ENCODE measurements around the gene IPO8. TPM values are rescaled to one million over a fixed set of nuclear protein-coding genes. Genes with fewer than 3 reads are reported as not detected.
A peak's percentile ranks its signal among the peaks of the same experiment; 100 is the strongest.

The IPO8 gene
- 10 to 100 TPM; 13.5 to 39.6 (median 18.2) TPM for polyA plus RNA-seq
- long read RNA-seq, donor 1, partial matches to known transcripts = 32 of 32 reads
- long read RNA-seq, donor 1, other reads (novel, unspliced or antisense) = 0 of 32 reads
- long read RNA-seq, donor 2 = 0 reads
- long read RNA-seq, donor 3, partial matches to known transcripts = 5 of 6 reads
- long read RNA-seq, donor 3, other reads (novel, unspliced or antisense) = 0 of 6 reads
- long read RNA-seq, donor 4 = 0 reads
- long read RNA-seq, donor 5 = 0 reads
- long read RNA-seq, donor 6, full-length matches to known transcripts = 1 of 1 reads
- long read RNA-seq, donor 6, partial matches to known transcripts = 0 of 1 reads
- long read RNA-seq, donor 6, other reads (novel, unspliced or antisense) = 0 of 1 reads
- long read RNA-seq, donor 7 = 0 reads
- long read RNA-seq, donor 8 = 0 reads
- long read RNA-seq, donor 9 = 0 reads
- long read RNA-seq, donor 10, full-length matches to known transcripts = 1 of 1 reads
- long read RNA-seq, donor 10, partial matches to known transcripts = 0 of 1 reads
- long read RNA-seq, donor 10, other reads (novel, unspliced or antisense) = 0 of 1 reads

DNA sequence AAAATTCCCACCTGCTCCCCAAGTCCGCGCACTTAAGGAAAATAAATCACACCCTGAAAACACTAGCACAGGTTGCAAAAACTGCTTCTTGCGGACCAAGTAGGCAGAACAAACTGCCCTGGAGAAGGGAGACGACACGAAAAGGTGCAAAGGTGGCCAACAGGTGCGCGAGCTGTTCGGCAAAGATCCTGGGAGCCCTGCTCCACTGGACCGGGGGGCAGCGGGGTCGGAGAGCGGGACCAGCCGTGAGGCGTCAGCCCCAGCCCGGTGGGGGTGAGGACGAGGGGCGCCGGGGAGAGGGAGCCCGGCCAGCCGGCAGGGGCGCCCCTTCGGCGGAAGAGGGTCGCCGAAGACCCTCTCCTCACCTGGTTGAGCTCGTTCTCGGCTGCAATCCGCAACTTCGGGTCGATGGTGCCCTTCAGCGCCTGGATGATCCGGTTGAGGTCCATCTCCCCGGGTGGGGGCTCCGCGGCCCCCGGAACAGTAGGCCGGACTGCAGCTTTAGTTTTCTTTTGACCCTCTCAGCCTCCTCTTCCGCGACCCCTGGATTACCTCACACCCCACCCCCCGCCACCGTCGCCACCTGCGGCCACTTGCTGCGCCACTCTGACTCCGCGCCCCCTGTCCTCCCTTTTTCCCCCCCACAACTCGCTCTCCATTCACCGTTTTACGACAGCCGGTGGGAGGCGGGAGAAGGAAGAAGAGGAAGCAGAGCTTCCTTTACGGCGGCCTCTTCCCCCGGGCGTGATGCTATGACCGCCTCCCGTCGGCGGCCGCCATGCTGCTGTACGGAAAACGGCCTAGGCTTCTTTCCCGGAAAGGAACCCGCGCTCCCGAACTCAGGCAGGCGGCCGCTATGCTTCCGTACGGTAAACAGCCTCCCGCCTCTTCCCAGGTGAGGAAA, at the start of gene IPO8:
Gene IPO8 (minus strand): TSS at position 671 of the 904 bp plus-strand sequence. CDS start 222 bp downstream, at position 449.
- Histone ChIP-seq H3K4me1 (ENCODE audit: control insufficient read depth in 3 of 3, insufficient read depth in 2 of 3, low read depth in 1 of 3, low read length in 2 of 3) (peaks cover 3 to 7% (median 3%) of the 10 kb centered on the region in 3 donors), H3K27ac (ENCODE audit: low read depth in 1 of 3, low read length in 2 of 3) (peak within 1 kb of the TSS; percentile 57 to 85 (median 81)), H3K9me3 (ENCODE audit: control insufficient read depth in 2 of 2, insufficient read depth in 1 of 2, low read depth in 1 of 2, low read length in 1 of 2) (no peaks in the 10 kb centered on the region), H3K36me3 (ENCODE audit: control insufficient read depth in 3 of 3, insufficient read depth in 2 of 3, low read depth in 1 of 3, low read length in 3 of 3) (no peaks in the 10 kb centered on the region), H3K4me3 (ENCODE audit: low read depth in 1 of 3, low read length in 3 of 3) (peak within 1 kb of the TSS; percentile 77 to 92 (median 85)), H3K27me3 (ENCODE audit: control insufficient read depth in 3 of 3, insufficient read depth in 3 of 3, low read length in 3 of 3) (no peaks in the 10 kb centered on the region)
- no peak for FAIRE-seq
- WGBS, 3 donors = 0 to 1% (median 0%) methylated on average over 56 to 71 of the region's 71 CpGs
- peak; percentile 93 to 97 for DNase-seq

DNA sequence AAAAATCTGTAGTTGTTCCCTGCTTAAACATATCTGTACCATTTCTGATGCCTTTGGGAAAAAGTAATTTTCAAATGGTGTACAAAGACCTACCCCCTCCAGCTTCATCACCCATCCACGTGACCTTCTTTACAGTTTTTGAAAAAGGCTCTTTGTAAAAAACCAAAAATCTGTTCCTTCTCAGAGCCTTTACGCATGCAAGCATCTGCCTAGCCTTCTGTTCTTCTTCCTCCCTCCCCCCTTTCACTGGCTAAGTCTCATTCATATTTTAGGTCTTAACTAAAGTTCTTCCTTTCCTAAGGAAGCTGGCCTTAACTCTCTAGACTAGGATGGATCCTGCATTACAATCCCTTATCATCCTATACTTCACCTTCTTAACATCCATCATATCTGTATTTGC, 48.7 kb upstream of the IPO8 start:
- 96 to 97% (median 96%) methylated on average over 2 of the region's 2 CpGs for WGBS, 3 donors
- no peaks in the 10 kb centered on the region for H3K36me3 ChIP-seq (ENCODE audit: control insufficient read depth in 3 of 3, insufficient read depth in 2 of 3, low read depth in 1 of 3, low read length in 3 of 3)
- no peak overlapping the region for H3K27ac ChIP-seq (ENCODE audit: low read depth in 1 of 3, low read length in 2 of 3)
- no peak overlapping the region for H3K4me3 ChIP-seq (ENCODE audit: low read depth in 1 of 3, low read length in 3 of 3)
- no peaks in the 10 kb centered on the region for H3K9me3 ChIP-seq (ENCODE audit: control insufficient read depth in 2 of 2, insufficient read depth in 1 of 2, low read depth in 1 of 2, low read length in 1 of 2)
- no peak for FAIRE-seq
- no peaks in the 10 kb centered on the region for H3K27me3 ChIP-seq (ENCODE audit: control insufficient read depth in 3 of 3, insufficient read depth in 3 of 3, low read length in 3 of 3)
- H3K4me1 ChIP-seq (ENCODE audit: control insufficient read depth in 3 of 3, insufficient read depth in 2 of 3, low read depth in 1 of 3, low read length in 2 of 3) = no peaks in the 10 kb centered on the region
- DNase-seq = no peak

DNA sequence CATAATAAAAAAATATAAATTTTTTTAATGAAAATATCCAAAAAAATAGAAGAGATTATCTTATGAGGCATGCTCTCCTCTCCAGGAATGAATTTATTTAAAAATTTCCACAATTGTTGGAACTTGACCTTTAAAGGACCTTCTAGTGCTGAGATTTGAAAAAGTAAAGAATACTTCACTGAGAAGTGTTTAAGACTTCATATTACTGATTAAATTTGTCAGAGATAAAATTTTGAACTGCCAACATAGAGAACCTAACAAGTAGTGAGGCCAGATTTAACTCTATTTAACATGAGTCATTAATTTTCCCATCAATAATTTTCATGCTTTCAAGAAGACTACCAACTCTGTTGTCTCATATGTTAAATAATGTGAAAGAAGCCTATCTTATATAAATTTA, 44.6 kb upstream of the IPO8 start:
- Histone ChIP-seq H3K4me1 (ENCODE audit: control insufficient read depth in 3 of 3, insufficient read depth in 2 of 3, low read depth in 1 of 3, low read length in 2 of 3) (no peaks in the 10 kb centered on the region), H3K27ac (ENCODE audit: low read depth in 1 of 3, low read length in 2 of 3) (no peak overlapping the region), H3K4me3 (ENCODE audit: low read depth in 1 of 3, low read length in 3 of 3) (no peak overlapping the region), H3K27me3 (ENCODE audit: control insufficient read depth in 3 of 3, insufficient read depth in 3 of 3, low read length in 3 of 3) (no peaks in the 10 kb centered on the region), H3K9me3 (ENCODE audit: control insufficient read depth in 2 of 2, insufficient read depth in 1 of 2, low read depth in 1 of 2, low read length in 1 of 2) (no peaks in the 10 kb centered on the region), H3K36me3 (ENCODE audit: control insufficient read depth in 3 of 3, insufficient read depth in 2 of 3, low read depth in 1 of 3, low read length in 3 of 3) (peaks cover 0 to 6% (median 0%) of the 10 kb centered on the region in 3 donors)
- DNase-seq = no peak
- no peak for FAIRE-seq

DNA sequence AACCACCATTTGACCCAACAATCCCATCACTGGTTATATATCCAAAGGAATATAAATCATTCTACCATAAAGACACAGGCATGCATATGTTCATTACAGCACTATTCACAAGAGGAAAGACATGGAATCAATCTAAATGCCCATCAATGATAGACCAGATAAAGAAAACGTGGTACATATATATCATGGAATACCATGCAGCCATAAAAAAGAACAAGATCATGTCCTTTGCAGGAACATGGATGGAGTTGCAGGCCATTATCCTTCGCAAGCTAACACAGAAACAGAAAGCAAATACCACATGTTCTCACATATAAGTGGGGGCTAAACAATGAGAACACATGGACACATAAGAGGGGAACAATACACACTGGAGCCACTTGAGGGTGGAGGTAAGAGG, 43.4 kb upstream of the IPO8 start:
- Histone ChIP-seq H3K9me3 (ENCODE audit: control insufficient read depth in 2 of 2, insufficient read depth in 1 of 2, low read depth in 1 of 2, low read length in 1 of 2) (no peaks in the 10 kb centered on the region), H3K4me3 (ENCODE audit: low read depth in 1 of 3, low read length in 3 of 3) (no peak overlapping the region), H3K36me3 (ENCODE audit: control insufficient read depth in 3 of 3, insufficient read depth in 2 of 3, low read depth in 1 of 3, low read length in 3 of 3) (peaks cover 0 to 6% (median 0%) of the 10 kb centered on the region in 3 donors), H3K27me3 (ENCODE audit: control insufficient read depth in 3 of 3, insufficient read depth in 3 of 3, low read length in 3 of 3) (no peaks in the 10 kb centered on the region), H3K4me1 (ENCODE audit: control insufficient read depth in 3 of 3, insufficient read depth in 2 of 3, low read depth in 1 of 3, low read length in 2 of 3) (no peaks in the 10 kb centered on the region), H3K27ac (ENCODE audit: low read depth in 1 of 3, low read length in 2 of 3) (no peak overlapping the region)
- DNase-seq = no peak
- WGBS, 3 donors = 85 to 98% (median 93%) methylated on average over 2 of the region's 2 CpGs
- FAIRE-seq = no peak

DNA sequence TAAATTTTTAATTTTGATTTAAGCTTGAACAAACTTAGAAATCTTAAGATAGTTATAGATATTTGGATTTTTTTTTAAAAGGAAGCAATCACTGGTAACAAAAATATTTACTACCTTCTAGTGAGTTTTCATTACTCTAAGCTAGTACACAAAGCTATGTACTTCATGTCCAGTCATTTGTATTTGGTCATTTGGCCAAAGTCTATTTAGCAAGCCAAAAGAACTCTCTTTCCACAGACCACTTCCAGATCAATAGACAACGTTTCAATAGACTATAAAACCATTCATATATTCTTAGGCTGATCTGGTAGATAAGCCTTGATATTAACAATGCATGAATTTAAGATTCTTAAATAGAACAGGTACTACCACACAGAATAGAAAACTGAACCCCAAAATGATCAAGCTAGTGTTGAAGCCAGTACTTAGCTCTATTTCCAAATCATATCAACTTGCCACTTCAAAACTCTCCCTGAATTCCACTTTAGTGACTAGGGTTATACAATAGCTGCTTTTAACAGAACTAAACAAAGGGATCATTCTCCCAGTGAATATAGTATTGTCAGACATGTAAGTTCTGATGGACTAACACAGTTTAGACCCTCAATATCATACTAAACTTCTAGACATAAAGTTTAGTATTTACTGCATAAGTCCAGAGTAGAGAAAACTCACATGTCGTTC, 37.4 kb upstream of the IPO8 start:
- FAIRE-seq (no peak), DNase-seq (no peak)
- Histone ChIP-seq H3K27me3 (ENCODE audit: control insufficient read depth in 3 of 3, insufficient read depth in 3 of 3, low read length in 3 of 3) (no peaks in the 10 kb centered on the region), H3K9me3 (ENCODE audit: control insufficient read depth in 2 of 2, insufficient read depth in 1 of 2, low read depth in 1 of 2, low read length in 1 of 2) (no peaks in the 10 kb centered on the region), H3K4me1 (ENCODE audit: control insufficient read depth in 3 of 3, insufficient read depth in 2 of 3, low read depth in 1 of 3, low read length in 2 of 3) (no peaks in the 10 kb centered on the region), H3K27ac (ENCODE audit: low read depth in 1 of 3, low read length in 2 of 3) (no peak overlapping the region), H3K4me3 (ENCODE audit: low read depth in 1 of 3, low read length in 3 of 3) (no peak overlapping the region), H3K36me3 (ENCODE audit: control insufficient read depth in 3 of 3, insufficient read depth in 2 of 3, low read depth in 1 of 3, low read length in 3 of 3) (peaks cover 0 to 6% (median 5%) of the 10 kb centered on the region in 3 donors)
- WGBS, 3 donors = 72 to 79% (median 77%) methylated on average over 2 of the region's 2 CpGs

DNA sequence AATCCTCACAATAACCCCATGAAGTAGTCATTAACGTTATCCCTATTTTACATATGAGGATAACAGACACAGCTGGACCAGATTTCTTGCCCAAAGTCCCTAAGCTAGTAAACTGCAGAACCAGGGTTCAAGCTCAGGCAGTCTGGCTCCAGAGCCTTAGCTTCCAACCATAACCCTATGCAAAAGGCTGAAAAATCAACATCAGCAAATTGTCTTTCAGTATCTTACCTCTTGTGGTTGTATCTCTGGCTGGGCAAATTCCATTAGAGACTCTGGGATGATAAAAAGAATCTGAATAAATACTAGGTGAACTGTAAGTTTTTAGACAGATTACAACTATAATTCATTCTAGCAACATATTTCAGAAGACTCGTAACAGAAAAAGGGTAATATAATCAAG, 34.3 kb upstream of the IPO8 start:
- H3K4me1 ChIP-seq (ENCODE audit: control insufficient read depth in 3 of 3, insufficient read depth in 2 of 3, low read depth in 1 of 3, low read length in 2 of 3) = no peaks in the 10 kb centered on the region
- DNase-seq (no peak), FAIRE-seq (no peak)
- no peaks in the 10 kb centered on the region for H3K9me3 ChIP-seq (ENCODE audit: control insufficient read depth in 2 of 2, insufficient read depth in 1 of 2, low read depth in 1 of 2, low read length in 1 of 2)
- 83 to 96% (median 87%) methylated on average over 2 of the region's 2 CpGs for WGBS, 3 donors
- H3K27ac ChIP-seq (ENCODE audit: low read depth in 1 of 3, low read length in 2 of 3) = no peak overlapping the region
- H3K4me3 ChIP-seq (ENCODE audit: low read depth in 1 of 3, low read length in 3 of 3) = no peak overlapping the region
- H3K27me3 ChIP-seq (ENCODE audit: control insufficient read depth in 3 of 3, insufficient read depth in 3 of 3, low read length in 3 of 3) = no peaks in the 10 kb centered on the region
- peaks cover 0 to 5% (median 3%) of the 10 kb centered on the region in 3 donors for H3K36me3 ChIP-seq (ENCODE audit: control insufficient read depth in 3 of 3, insufficient read depth in 2 of 3, low read depth in 1 of 3, low read length in 3 of 3)

DNA sequence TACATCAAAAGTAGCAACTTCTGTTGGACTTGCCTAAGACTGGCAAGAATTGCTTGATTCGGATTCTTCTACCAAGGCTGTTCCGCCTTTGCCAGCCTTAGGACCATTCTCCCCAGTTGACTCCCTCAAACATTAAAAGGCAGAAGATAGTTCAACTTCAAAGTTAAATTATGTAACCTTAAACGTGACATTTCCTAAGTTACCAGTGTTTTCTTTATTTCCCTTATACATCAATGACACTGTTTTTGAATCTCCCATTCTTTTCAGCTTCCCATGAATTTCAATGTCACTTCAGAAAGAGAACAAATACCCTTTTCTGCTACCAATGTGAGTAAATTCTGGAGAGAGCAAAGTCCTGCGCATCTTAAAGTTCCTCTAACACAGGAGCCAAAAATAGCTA, 33.9 kb upstream of the IPO8 start:
- Histone ChIP-seq H3K27ac (ENCODE audit: low read depth in 1 of 3, low read length in 2 of 3) (no peak overlapping the region), H3K4me3 (ENCODE audit: low read depth in 1 of 3, low read length in 3 of 3) (no peak overlapping the region), H3K4me1 (ENCODE audit: control insufficient read depth in 3 of 3, insufficient read depth in 2 of 3, low read depth in 1 of 3, low read length in 2 of 3) (no peaks in the 10 kb centered on the region), H3K27me3 (ENCODE audit: control insufficient read depth in 3 of 3, insufficient read depth in 3 of 3, low read length in 3 of 3) (no peaks in the 10 kb centered on the region), H3K9me3 (ENCODE audit: control insufficient read depth in 2 of 2, insufficient read depth in 1 of 2, low read depth in 1 of 2, low read length in 1 of 2) (no peaks in the 10 kb centered on the region), H3K36me3 (ENCODE audit: control insufficient read depth in 3 of 3, insufficient read depth in 2 of 3, low read depth in 1 of 3, low read length in 3 of 3) (peaks cover 3 to 5% (median 3%) of the 10 kb centered on the region in 3 donors)
- DNase-seq = no peak
- no peak for FAIRE-seq
- 93 to 96% (median 95%) methylated on average over 4 of the region's 4 CpGs for WGBS, 3 donors

DNA sequence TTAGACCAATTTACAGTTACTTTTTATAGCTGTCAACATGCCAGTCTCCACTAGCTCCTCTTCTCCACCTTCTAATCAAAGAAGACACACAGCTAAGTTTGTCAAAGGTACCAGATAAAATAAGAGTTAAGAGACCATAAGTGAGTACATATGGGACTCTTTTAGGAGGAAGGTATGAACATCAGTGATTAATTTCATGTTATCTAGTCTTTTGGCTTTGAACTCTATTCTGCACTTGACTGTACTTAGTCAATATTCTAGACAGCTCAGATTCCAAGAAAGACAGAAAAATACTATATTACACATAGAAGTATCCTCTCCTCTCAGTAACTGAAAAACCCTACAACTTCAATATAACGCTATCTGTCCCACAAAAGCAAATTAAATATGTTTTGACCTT, 31.0 kb upstream of the IPO8 start:
- WGBS, 3 donors = 93 to 100% (median 100%) methylated on average over 1 of the region's 1 CpG
- Histone ChIP-seq H3K27me3 (ENCODE audit: control insufficient read depth in 3 of 3, insufficient read depth in 3 of 3, low read length in 3 of 3) (no peaks in the 10 kb centered on the region), H3K4me1 (ENCODE audit: control insufficient read depth in 3 of 3, insufficient read depth in 2 of 3, low read depth in 1 of 3, low read length in 2 of 3) (no peaks in the 10 kb centered on the region), H3K36me3 (ENCODE audit: control insufficient read depth in 3 of 3, insufficient read depth in 2 of 3, low read depth in 1 of 3, low read length in 3 of 3) (peaks cover 3 to 8% (median 5%) of the 10 kb centered on the region in 3 donors), H3K4me3 (ENCODE audit: low read depth in 1 of 3, low read length in 3 of 3) (no peak overlapping the region), H3K27ac (ENCODE audit: low read depth in 1 of 3, low read length in 2 of 3) (no peak overlapping the region), H3K9me3 (ENCODE audit: control insufficient read depth in 2 of 2, insufficient read depth in 1 of 2, low read depth in 1 of 2, low read length in 1 of 2) (no peaks in the 10 kb centered on the region)
- FAIRE-seq = no peak
- DNase-seq = no peak
